OCI-LY7 (cell line): Measurements from ENCODE around the gene TRIO. TPM values are rescaled to one million over a fixed set of nuclear protein-coding genes. Genes with fewer than 3 reads are reported as not detected.
A peak's percentile ranks its signal among the peaks of the same experiment; 100 is the strongest.

Experiments
- BruUV-seq: library from RNA; stranded (reverse); fragments of 400-500 nt; replicated peaks from 2 replicates; lab custom pipeline; 2021; lab: Mats Ljungman, UMichigan
- CTCF ChIA-PET: fragments of 300-600 bp; sonication (Branson Sonifier 250); formaldehyde crosslinking; loops from one replicate; lab custom pipeline; 2022; ENCODE audit warnings: antibody characterized with exemption; ENCODE audit not compliant: unreplicated experiment; lab: Charles Lee
- POLR2A ChIA-PET: fragments of 300-600 bp; sonication (Branson Sonifier 250); formaldehyde crosslinking; loops from one replicate; lab custom pipeline; 2022; ENCODE audit warnings: antibody characterized with exemption; lab: Charles Lee
- DNase-seq: peaks from one replicate; pipeline ENCODE4 v3.0.0-alpha.2; 2015; ENCODE audit warnings: low spot score
- H2AFZ ChIP-seq: fragments of 200-600 bp; sonication (generic), shearing (Covaris generic); 2 replicates; pipeline ENCODE4 v1.6.1; 2014; ENCODE audit warnings: mild to moderate bottlenecking, antibody characterized with exemption, low read length, moderate library complexity
- H3K27ac ChIP-seq: fragments of 200-600 bp; sonication (generic); 2 replicates; pipeline ENCODE4 v1.5.1; 2014; ENCODE audit warnings: mixed run types, low read depth, mild to moderate bottlenecking, moderate library complexity, low read length, inconsistent platforms; ENCODE audit not compliant: poor library complexity, severe bottlenecking
- H3K36me3 ChIP-seq: fragments of 200-600 bp; sonication (generic); 2 replicates; pipeline ENCODE4 v1.6.1; 2014; ENCODE audit warnings: mild to moderate bottlenecking, antibody characterized with exemption, low read length, moderate library complexity, mixed read lengths; ENCODE audit not compliant: insufficient read depth
- H3K4me1 ChIP-seq: fragments of 200-600 bp; sonication (generic); 2 replicates; pipeline ENCODE4 v1.5.1; 2014; ENCODE audit warnings: mild to moderate bottlenecking, low read length; ENCODE audit not compliant: insufficient read depth, poor library complexity, severe bottlenecking
- H3K4me2 ChIP-seq: fragments of 200-600 bp; sonication (generic); 2 replicates; pipeline ENCODE4 v1.6.1; 2014; ENCODE audit warnings: mild to moderate bottlenecking, low read length
- H3K4me3 ChIP-seq: fragments of 200-600 bp; sonication (generic); 2 replicates; pipeline ENCODE4 v1.5.1; 2014; ENCODE audit warnings: mild to moderate bottlenecking, low read depth, low read length; ENCODE audit not compliant: poor library complexity, severe bottlenecking
- H3K79me2 ChIP-seq: fragments of 200-600 bp; sonication (generic); 2 replicates; pipeline ENCODE4 v1.6.1; 2016; ENCODE audit warnings: low read depth, mild to moderate bottlenecking, low read length, moderate library complexity, mixed read lengths; ENCODE audit not compliant: insufficient read depth
- H3K9me2 ChIP-seq: fragments of 200-600 bp; sonication (generic); 2 replicates; pipeline ENCODE4 v1.6.1; 2016; ENCODE audit warnings: mild to moderate bottlenecking, low read length, mixed read lengths; ENCODE audit not compliant: insufficient read depth
- H3K9me3 ChIP-seq: fragments of 200-600 bp; sonication (generic); 2 replicates; pipeline ENCODE4 v1.6.1; 2014; ENCODE audit warnings: mild to moderate bottlenecking, mixed run types, low read length, mixed read lengths
- H4K20me1 ChIP-seq: fragments of 200-600 bp; sonication (generic); 2 replicates; pipeline ENCODE4 v1.6.1; 2014; ENCODE audit warnings: mild to moderate bottlenecking, antibody characterized with exemption, low read length, moderate library complexity, mixed read lengths; ENCODE audit not compliant: insufficient read depth
- EZH2phosphoT487 ChIP-seq: fragments of 200-600 bp; sonication (generic); IDR thresholded peaks from 2 replicates; pipeline ENCODE4 v1.6.1; 2018; ENCODE audit warnings: low read depth, borderline replicate concordance, mild to moderate bottlenecking, mixed run types, antibody characterized with exemption, low read length, moderate library complexity, mixed read lengths
- intact Hi-C: fragments of 100-400 bp; cut with micrococcal nuclease; formaldehyde crosslinking; loops from one replicate; pipeline ENCODE4 v1.10.0; 2022; ENCODE audit not compliant: unreplicated experiment
- total RNA-seq, 2 experiments: library from RNA; depleted of rRNA in 1 of 2; stranded (reverse); fragments of >200 nt in 1 of 2; shearing (Covaris generic) in 1 of 2; gene quantifications; 2 replicates each; pipeline ENCODE4 v1.2.3, GENCODE V29; 2014 to 2022
- TF ChIP-seq, protein P1 (sequence below): fragments of 200-600 bp; sonication (generic); conservative IDR thresholded peaks from 2 replicates; pipeline ENCODE4 v1.5.1; 2014; ENCODE audit warnings: mild to moderate bottlenecking, antibody characterized with exemption, low read length, moderate library complexity, mixed read lengths

The TRIO gene
- total RNA-seq, 2 experiments from 2014 or later, result 35.8 to 55.1 TPM

DNA sequence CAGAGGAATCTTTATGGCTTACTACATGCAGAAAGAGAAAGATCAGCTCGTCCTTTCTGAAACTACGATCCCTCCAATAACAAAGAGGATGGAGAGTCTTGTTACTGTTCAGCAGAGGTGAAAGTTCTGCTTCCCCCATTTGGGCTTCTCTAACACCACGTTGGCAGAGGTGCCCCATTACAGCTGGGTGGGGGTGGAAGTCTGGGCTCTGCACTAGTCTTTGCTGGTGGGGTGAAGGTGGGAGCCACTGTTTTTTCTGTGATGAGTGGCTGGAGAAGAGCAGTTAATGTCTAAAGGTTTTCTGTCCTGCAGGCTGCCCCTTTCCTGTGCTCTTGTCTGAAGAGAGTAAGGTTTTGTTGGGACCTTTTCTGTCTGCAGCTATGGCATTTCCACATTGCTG, 373.8 kb downstream of the TRIO start:
- intact Hi-C loops, result no loop called here
- Histone ChIP-seq H3K27ac (no peak overlapping the region), H4K20me1 (no peaks in the 10 kb centered on the region), H3K36me3 (no peaks in the 10 kb centered on the region), H3K4me3 (no peak overlapping the region), H3K9me3 (peaks cover 8% of the 10 kb centered on the region; the same call in 1 of the 2 replicates), H3K79me2 (no peaks in the 10 kb centered on the region), H3K4me2 (no peak overlapping the region), H3K4me1 (peaks cover 20% of the 10 kb centered on the region), H2AFZ (no peak overlapping the region), H3K9me2 (no peaks in the 10 kb centered on the region)
- TF ChIP-seq, protein P1, sequence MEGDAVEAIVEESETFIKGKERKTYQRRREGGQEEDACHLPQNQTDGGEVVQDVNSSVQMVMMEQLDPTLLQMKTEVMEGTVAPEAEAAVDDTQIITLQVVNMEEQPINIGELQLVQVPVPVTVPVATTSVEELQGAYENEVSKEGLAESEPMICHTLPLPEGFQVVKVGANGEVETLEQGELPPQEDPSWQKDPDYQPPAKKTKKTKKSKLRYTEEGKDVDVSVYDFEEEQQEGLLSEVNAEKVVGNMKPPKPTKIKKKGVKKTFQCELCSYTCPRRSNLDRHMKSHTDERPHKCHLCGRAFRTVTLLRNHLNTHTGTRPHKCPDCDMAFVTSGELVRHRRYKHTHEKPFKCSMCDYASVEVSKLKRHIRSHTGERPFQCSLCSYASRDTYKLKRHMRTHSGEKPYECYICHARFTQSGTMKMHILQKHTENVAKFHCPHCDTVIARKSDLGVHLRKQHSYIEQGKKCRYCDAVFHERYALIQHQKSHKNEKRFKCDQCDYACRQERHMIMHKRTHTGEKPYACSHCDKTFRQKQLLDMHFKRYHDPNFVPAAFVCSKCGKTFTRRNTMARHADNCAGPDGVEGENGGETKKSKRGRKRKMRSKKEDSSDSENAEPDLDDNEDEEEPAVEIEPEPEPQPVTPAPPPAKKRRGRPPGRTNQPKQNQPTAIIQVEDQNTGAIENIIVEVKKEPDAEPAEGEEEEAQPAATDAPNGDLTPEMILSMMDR, result no peak
- TF ChIP-seq EZH2phosphoT487, result no peak
- ChIA-PET POLR2A (no interaction called here), CTCF (no interaction called here)
- no TSS peak for BruUV-seq
- DNase-seq, result no peak

DNA sequence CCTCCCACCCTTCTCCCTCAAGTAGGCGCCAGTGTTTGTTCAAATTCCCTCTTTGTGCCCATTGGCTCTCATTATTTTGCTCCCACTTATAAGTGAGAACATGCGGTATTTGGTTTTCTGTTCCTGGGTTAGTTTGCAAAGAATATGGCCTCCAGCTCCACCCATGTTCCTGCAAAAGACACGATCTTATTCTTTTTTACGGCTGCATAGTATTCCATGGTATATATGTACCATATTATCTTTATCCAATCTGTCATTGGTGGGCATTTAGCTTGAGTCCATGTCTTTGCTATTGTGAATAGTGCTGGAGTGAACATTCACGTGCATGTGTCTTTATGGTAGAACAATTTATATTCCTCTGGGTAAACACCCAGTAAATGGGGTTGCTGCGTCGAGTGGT, 375.5 kb downstream of the TRIO start:
- TF ChIP-seq, protein P1, result no peak
- TF ChIP-seq EZH2phosphoT487, result no peak
- Histone ChIP-seq H3K79me2 (no peaks in the 10 kb centered on the region), H3K36me3 (no peaks in the 10 kb centered on the region), H3K4me3 (no peak overlapping the region), H3K9me3 (peaks cover 8% of the 10 kb centered on the region; the same call in 1 of the 2 replicates), H3K27ac (no peak overlapping the region), H3K4me2 (no peak overlapping the region), H3K4me1 (peaks cover 22% of the 10 kb centered on the region), H3K9me2 (no peaks in the 10 kb centered on the region), H2AFZ (no peak overlapping the region), H4K20me1 (no peaks in the 10 kb centered on the region)
- no peak for DNase-seq
- ChIA-PET POLR2A (no interaction called here), CTCF (no interaction called here)
- intact Hi-C loops, result no loop called here
- BruUV-seq, result no TSS peak

DNA sequence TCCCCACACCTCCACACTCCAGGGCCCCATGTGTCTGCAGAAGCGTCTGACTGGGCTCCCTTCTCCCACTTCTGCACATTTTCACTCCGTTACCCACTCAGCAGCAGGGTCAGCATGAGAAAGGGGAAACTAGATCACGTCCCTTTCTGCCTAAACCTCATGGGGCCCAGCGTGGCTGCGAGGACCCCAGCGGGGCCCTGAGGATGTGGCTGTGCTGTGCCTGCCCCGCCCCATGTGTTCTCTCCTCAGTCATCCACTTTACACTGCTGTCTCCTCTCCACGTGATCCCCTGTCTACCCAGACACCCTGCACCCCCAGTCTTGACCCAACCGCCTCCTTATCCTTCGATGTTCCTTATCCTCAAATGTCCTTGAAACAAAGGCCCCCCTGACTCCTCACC, 378.6 kb downstream of the TRIO start:
- Histone ChIP-seq H3K36me3 (no peaks in the 10 kb centered on the region), H4K20me1 (no peaks in the 10 kb centered on the region), H3K4me2 (0 out of 2 replicates have a peak overlapping the region, but pooled peaks have one; percentile 40), H3K27ac (peak overlapping the region; percentile 80), H2AFZ (peak overlapping the region; percentile 36; the same call in 1 of the 2 replicates), H3K79me2 (no peaks in the 10 kb centered on the region), H3K9me3 (no peaks in the 10 kb centered on the region), H3K9me2 (no peaks in the 10 kb centered on the region), H3K4me1 (peaks cover 22% of the 10 kb centered on the region), H3K4me3 (no peak overlapping the region)
- DNase-seq, result no peak
- POLR2A ChIA-PET, result no interaction called here
- no TSS peak for BruUV-seq
- intact Hi-C loops, result no loop called here
- no peak for TF ChIP-seq EZH2phosphoT487
- TF ChIP-seq, protein P1, result no peak
- CTCF ChIA-PET, result no interaction called here
